T-helper 9 cell (primary cell): ENCODE data around the gene GATD1.

Experiments
- DNase-seq: peaks from one replicate; pipeline ENCODE4 v3.0.0-alpha.2; 2020

Gene GATD1

GRCh38 chr11:812390-812789 is 35.1 kb upstream of the GATD1 start:
- DNase-seq: no peak

- no peak for DNase-seq
These were observed 34.4 kb upstream of the GATD1 start for GRCh38 chr11:811446-812245.

GRCh38 chr11:810040-810567 is 32.8 kb upstream of the GATD1 start:
- DNase-seq: no peak

GRCh38 chr11:809287-810039 is 32.2 kb upstream of the GATD1 start, which contains the start of gene RPLP2:
Gene RPLP2 (plus strand): TSS chr11:809967. CDS start chr11:810235, 268 bp downstream.
- peak; percentile 98 for DNase-seq

GRCh38 chr11:808427-809286 is 31.4 kb upstream of the GATD1 start:
- no peak for DNase-seq

- DNase-seq: no peak
These were observed 27.3 kb upstream of the GATD1 start for GRCh38 chr11:804599-804964.

GRCh38 chr11:803770-804598 is 26.7 kb upstream of the GATD1 start:
- DNase-seq: no peak

GRCh38 chr11:803467-803742 is 26.1 kb upstream of the GATD1 start:
- no peak for DNase-seq

GRCh38 chr11:802693-803466 is 25.6 kb upstream of the GATD1 start:
- no peak for DNase-seq

- no peak for DNase-seq
These were observed 24.8 kb upstream of the GATD1 start for GRCh38 chr11:802018-802617.

- DNase-seq: no peak
These were observed 24.0 kb upstream of the GATD1 start for GRCh38 chr11:801097-801780.

GRCh38 chr11:800473-800872 is 23.2 kb upstream of the GATD1 start:
- DNase-seq: no peak

- DNase-seq: no peak
These were observed 22.5 kb upstream of the GATD1 start for GRCh38 chr11:799641-800316.

GRCh38 chr11:798093-798713 is 20.9 kb upstream of the GATD1 start, which contains the start of gene SLC25A22:
Gene SLC25A22 (minus strand): TSS chr11:798281. CDS start chr11:795006, 3,275 bp downstream.
- peak; percentile 81 for DNase-seq

GRCh38 chr11:797296-798092 is 20.2 kb upstream of the GATD1 start:
- DNase-seq: peak; percentile 66

- DNase-seq: no peak
These were observed 19.4 kb upstream of the GATD1 start for GRCh38 chr11:796565-797295.
